Midbrain (tissue), 1 donor: ENCODE results near the gene ZNF133.
"Not testable (repeated sequence)": the region's sequence is repeated elsewhere in the genome, so short reads cannot be mapped to it uniquely, and the experiment has no call there.

Source experiments
- DNase-seq: peaks from one replicate; lab custom pipeline; 2025; lab: John Stamatoyannopoulos, UW

The ZNF133 gene

GRCh38 chr20:18284805-18285533 lies 3.4 kb upstream of the ZNF133 start:
- no peak for DNase-seq

- no peak for DNase-seq
Observed at GRCh38 chr20:18287546-18287914, 797 bp upstream of the ZNF133 start.

DNA sequence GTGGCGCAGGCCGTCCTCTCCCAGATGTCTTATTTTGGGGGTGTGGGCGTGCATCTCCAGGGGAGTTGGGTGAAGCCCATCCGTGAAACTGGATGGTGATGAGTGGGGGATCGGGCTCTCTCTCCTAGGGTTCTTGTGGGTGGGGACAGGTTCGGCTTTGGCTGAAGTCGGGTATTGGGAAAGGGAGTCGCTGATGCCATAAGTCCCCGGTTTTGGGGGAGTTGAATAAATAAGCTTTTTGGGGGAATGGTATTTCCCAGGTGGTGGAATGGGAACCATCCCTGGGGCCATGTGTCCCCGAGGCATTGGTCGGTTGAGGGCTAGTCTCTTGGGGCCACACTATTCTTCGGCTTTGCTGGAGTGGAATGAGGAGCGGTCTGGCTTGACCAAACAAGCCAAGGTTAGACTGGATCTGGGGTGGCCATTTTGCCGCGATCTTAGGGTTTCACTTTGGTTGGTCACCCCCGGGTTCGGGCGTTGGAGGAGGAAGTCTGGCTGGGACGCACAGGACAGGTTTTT lies 481 bp downstream of the ZNF133 start:
- DNase-seq, result no peak

GRCh38 chr20:18289306-18289705 lies 979 bp downstream of the ZNF133 start:
- DNase-seq, result no peak

- DNase-seq, result no peak
Observed at GRCh38 chr20:18299364-18299763, 11.0 kb downstream of the ZNF133 start.

DNA sequence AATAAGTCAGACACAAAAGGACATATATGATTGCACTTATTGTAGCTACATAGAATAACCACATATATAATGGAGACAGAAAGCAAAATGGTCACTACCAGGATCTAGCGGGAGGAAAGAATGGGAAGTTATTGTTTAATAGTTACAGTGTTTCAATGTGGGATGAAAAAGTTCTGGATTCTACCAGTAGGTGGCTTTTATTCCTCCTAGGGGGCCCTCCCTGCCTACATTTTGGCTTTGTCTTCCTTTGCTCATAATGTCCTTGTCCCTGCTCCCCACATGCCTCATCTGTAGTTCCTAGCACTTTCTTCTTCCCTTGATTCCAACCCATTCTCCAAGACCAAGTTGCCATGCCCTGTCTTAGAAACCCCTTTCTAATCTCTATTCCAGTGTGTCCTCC lies 16.3 kb downstream of the ZNF133 start:
- no peak for DNase-seq

GRCh38 chr20:18307301-18307700 lies 19.0 kb downstream of the ZNF133 start:
- no peak for DNase-seq

- DNase-seq, result no peak
Observed at GRCh38 chr20:18310051-18310450, 21.7 kb downstream of the ZNF133 start.

GRCh38 chr20:18310592-18310991 lies 22.3 kb downstream of the ZNF133 start:
- no peak for DNase-seq

DNA sequence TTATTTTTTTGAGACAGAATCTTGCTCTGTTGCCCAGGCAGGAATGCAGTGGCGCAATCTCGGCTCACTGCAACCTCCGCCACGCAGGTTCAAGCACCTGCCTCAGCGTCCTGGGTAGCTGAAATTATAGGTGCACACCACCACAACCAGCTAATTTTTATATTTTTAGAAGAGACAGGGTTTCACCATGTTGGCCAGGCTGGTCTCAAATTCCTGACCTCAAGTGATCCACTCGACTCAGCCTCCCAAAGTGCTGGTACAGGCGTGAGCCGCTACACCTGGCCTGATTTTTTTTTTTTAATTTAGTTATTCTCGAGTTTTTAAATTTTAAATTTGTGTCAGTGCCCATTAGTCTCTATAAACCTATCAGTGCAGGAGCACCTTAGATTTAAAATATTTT lies 24.4 kb downstream of the ZNF133 start:
- DNase-seq, result no peak

DNA sequence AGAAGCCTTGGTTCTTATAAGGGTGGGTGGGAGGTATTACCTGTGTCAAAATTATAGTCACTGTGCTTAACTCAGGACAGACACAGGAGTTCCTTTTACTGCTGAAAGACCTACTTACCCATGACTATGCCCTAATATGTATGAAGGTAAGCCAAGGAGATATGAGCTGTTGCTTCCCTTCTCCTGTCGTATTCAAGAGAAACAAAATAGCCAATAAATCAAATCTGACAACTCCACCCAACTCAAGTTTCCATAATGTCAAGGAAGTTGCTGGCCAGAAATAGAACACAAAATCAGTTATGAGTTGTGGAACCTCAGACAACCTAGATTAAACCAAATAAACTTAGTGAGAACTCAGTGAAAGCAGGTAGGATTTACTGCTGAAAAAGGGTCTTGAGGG lies 25.1 kb downstream of the ZNF133 start:
- no peak for DNase-seq

DNA sequence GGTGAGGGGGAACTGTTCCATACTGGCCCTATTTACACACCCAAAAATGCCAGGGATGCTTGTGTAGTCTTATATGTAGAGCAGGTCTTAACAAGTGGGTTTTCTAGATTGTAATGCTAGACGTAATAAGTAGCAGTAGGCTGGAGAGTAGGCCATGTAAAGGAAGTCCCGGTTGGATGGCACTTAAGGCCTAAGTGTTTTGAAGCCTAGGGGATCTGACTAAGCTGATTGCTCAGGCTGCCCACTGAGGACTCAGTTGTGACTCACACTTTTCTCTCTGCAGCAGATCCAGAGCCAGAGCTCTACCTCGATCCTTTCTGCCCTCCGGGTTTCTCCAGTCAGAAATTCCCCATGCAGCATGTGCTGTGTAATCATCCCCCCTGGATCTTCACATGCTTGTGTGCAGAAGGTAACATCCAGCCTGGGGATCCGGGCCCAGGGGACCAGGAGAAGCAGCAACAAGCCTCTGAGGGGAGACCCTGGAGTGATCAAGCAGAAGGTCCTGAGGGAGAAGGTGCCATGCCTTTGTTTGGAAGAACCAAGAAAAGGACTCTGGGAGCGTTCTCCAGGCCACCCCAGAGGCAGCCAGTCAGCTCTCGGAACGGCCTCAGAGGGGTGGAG lies 26.6 kb downstream of the ZNF133 start:
- DNase-seq, result no peak

- no peak for DNase-seq
Observed at GRCh38 chr20:18316166-18316565, 27.8 kb downstream of the ZNF133 start.

DNA sequence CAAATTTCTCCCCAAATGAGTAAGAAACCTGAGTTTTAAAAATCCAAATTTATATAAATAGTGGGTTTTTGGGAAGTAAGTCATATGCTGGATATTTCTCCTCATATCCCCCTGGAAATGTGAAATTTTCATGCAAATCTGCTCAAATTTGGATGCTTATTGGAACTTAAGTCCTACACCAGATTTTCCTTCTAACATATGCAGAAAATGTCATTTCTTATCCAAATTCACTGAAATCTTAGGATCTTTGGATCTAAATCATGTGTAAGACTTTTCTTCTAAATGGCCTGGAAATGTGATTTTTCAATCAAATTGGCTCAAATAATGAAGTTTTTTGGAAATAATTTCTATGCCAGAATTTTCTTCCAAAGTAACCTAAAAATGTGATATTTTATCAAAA lies 33.0 kb downstream of the ZNF133 start:
- no peak for DNase-seq

DNA sequence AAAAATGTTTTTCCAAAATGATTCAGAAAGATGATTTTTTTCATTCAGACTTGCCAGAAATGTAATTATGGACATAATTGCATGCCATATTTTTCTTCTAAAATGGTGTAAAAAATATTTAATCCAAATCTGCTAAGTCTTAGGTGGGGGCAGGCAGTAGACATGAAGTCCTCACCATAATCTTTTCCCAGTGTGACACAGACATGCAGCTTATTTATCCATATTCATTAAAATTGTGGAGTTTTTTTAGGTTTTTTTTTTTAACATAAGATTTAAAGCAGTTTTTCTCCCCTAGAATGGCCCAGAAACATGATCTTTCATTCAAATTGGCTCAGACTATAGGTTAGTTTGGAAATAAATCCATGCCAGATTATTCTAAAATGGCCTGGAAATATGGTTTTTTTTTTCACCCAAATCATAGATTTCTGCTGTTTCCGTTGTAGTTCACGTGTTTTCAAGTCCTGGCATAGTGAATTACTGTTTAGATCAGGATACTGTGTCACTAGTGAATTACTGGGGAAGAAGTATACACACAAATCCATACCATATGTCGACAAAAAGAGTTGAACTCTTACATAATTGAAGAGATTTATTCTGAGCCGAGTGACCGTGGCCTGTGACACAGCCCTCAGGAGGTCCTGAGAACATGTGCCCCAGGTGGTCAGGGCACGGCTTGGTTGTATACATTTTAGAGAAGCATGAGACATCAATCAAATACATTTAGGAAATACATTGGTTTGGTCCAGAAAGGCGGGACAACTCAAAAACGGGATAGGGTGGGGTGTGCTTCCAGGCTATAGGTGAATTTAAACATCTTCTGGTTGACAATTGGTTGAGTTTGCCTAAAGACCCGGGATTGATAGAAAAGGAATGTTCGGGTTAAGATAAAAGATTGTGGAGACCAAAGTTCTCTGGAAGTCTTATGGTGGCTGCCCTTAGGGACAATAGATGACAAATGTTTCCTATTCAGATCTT lies 33.9 kb downstream of the ZNF133 start:
- DNase-seq, result no peak

DNA sequence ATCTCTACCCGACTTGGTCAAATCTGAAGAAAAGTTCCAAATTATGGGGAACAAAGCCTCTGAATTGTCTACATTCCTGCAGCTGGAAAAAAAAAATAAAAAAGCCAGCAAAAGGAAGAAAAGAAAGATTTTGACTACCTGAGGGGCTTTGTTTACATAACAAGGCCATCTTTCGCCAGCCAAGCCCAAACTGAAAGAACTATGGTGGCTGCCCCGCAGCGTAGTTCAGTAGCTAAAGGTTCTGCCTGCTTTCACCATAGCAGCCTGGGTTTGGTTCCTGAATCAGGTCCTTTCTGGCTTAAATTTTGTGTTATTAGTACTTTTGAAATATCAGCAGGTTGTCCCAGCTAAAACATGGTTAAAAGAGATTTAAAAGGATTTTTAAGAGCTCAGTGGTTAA lies 35.4 kb downstream of the ZNF133 start:
- no peak for DNase-seq

DNA sequence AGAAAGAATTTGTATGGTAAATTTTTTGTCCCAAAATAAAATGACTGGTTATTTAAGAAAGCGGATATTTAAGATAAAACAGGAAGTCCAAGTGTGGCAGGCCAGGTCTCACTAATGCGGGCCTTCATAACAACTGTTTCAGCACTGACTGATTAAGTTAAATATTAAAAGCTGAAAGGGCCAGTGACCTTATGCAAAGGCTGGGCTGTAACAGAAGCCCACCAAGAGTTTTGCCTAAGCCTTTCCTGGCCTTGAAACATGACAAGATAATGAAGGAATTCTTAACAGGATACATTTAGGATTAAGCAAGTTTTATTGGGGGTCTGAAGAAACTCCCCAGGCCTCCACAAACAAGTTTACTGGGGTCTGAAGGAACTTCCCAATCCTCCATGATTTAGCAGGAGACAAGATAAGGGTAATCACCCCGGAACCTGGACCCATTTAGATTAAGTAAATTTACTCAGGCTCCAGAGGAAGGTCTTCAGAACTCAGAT lies 36.3 kb downstream of the ZNF133 start:
- DNase-seq, result no peak

- no peak for DNase-seq
Observed at GRCh38 chr20:18326990-18327389, 38.7 kb downstream of the ZNF133 start.

GRCh38 chr20:18331694-18332093 lies 43.4 kb downstream of the ZNF133 start:
- DNase-seq, result no peak

- DNase-seq, result not testable (repeated sequence)
Observed at GRCh38 chr20:18349749-18350148, 61.4 kb downstream of the ZNF133 start.

- no peak for DNase-seq
Observed at GRCh38 chr20:18359854-18360253, 71.5 kb downstream of the ZNF133 start.

DNA sequence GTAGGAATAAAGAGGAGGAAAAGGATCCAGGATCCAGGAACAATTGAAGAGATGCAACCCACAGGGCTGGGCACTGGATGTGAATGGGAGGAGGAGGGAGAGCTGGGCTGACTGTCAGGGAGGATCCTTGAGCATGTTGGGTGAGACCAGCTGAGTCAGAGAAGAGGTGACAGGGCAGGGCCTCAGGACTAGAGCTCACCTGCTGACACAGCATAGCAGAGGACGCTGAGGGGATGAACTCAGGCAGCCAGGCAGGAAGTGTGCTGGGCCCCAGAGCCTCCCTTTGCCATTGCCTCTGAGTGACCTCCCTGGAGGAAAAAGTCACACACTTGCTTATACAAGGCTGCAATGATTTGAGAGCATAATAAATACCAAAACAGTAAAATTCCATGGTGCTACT lies 72.3 kb downstream of the ZNF133 start:
- DNase-seq, result no peak
